PC-9 (cell line): Measurements from ENCODE around the gene LTO1. TPM values are rescaled to one million over a fixed set of nuclear protein-coding genes. Genes with fewer than 3 reads are reported as not detected.

ENCODE experiments used
- BruUV-seq: library from RNA; stranded (reverse); fragments of 400-500 nt; replicated peaks from 2 replicates; lab custom pipeline; 2021; lab: Mats Ljungman, UMichigan
- CTCF ChIA-PET: fragments of 300-600 bp; sonication (Branson Sonifier 250); formaldehyde crosslinking; loops from one replicate; lab custom pipeline; 2022; ENCODE audit warnings: antibody characterized with exemption; lab: Charles Lee
- POLR2A ChIA-PET: fragments of 300-600 bp; sonication (Branson Sonifier 250); formaldehyde crosslinking; loops from one replicate; lab custom pipeline; 2022; ENCODE audit warnings: antibody characterized with exemption; ENCODE audit not compliant: unreplicated experiment; lab: Charles Lee
- DNase-seq, 2 experiments: peaks; one replicate each; pipeline versions ENCODE4 v3.0.0 to v3.0.0-alpha.2; 2015 to 2022; ENCODE audit warnings: mixed read lengths in 1 of 2
- H2AFZ ChIP-seq: fragments of 200-600 bp; sonication (generic); 2 replicates; pipeline ENCODE4 v1.8.1; 2017; ENCODE audit warnings: antibody characterized with exemption
- H3F3A ChIP-seq: fragments of 200-600 bp; sonication (generic); 2 replicates; pipeline ENCODE4 v1.8.1; 2017; ENCODE audit warnings: antibody characterized with exemption, mild to moderate bottlenecking, low read depth; ENCODE audit not compliant: insufficient read depth
- H3K27ac ChIP-seq: fragments of 200-600 bp; sonication (generic); 2 replicates; pipeline ENCODE4 v1.6.1; 2016; ENCODE audit warnings: mixed run types
- H3K27me3 ChIP-seq: fragments of 200-600 bp; sonication (generic); 2 replicates; pipeline ENCODE4 v1.6.1; 2016; ENCODE audit warnings: low read depth, mixed run types; ENCODE audit not compliant: insufficient read depth
- H3K36me3 ChIP-seq: fragments of 200-600 bp; sonication (generic); 2 replicates; pipeline ENCODE4 v1.6.1; 2016; ENCODE audit warnings: low read depth, mixed run types
- H3K4me1 ChIP-seq: fragments of 200-600 bp; sonication (generic); replicated peaks from 2 replicates; pipeline ENCODE4 v1.6.1; 2016; ENCODE audit warnings: mixed run types; ENCODE audit not compliant: insufficient read depth
- H3K4me2 ChIP-seq: fragments of 200-600 bp; sonication (generic); 2 replicates; pipeline ENCODE4 v1.6.1; 2017; ENCODE audit warnings: mixed run types
- H3K4me3 ChIP-seq: fragments of 200-600 bp; sonication (generic); 2 replicates; pipeline ENCODE4 v1.6.1; 2016; ENCODE audit warnings: mixed run types
- H3K79me2 ChIP-seq: fragments of 200-600 bp; sonication (generic); 2 replicates; pipeline ENCODE4 v1.6.1; 2017; ENCODE audit warnings: low read depth, mixed run types
- H3K9me2 ChIP-seq: fragments of 200-600 bp; sonication (generic); 2 replicates; pipeline ENCODE4 v1.8.1; 2017; ENCODE audit warnings: mild to moderate bottlenecking; ENCODE audit not compliant: insufficient read depth
- H3K9me3 ChIP-seq: fragments of 200-600 bp; sonication (generic); 2 replicates; pipeline ENCODE4 v1.8.1; 2016; ENCODE audit warnings: low read depth; ENCODE audit not compliant: insufficient read depth
- H4K20me1 ChIP-seq: fragments of 200-600 bp; sonication (generic); 2 replicates; pipeline ENCODE4 v1.8.1; 2017; ENCODE audit not compliant: insufficient read depth
- CTCF ChIP-seq: fragments of 200-600 bp; sonication (generic); conservative IDR thresholded peaks from 2 replicates; pipeline ENCODE4 v1.6.1; 2017; ENCODE audit warnings: mixed run types, antibody characterized with exemption, mild to moderate bottlenecking, moderate library complexity
- EZH2 ChIP-seq: fragments of 200-600 bp; sonication (generic); IDR thresholded peaks from 2 replicates; pipeline ENCODE4 v1.8.0; 2017; ENCODE audit warnings: antibody characterized with exemption, low read depth
- intact Hi-C: fragments of 100-400 bp; cut with micrococcal nuclease; formaldehyde crosslinking; loops from one replicate; pipeline ENCODE4 v1.10.0; 2022; ENCODE audit not compliant: unreplicated experiment
- total RNA-seq: library from RNA; stranded (reverse); gene quantifications from 2 replicates; pipeline ENCODE4 v1.2.3, GENCODE V29; 2021

The LTO1 gene
- total RNA-seq, 1 experiment from 2014 or later = 41.1 TPM

- peak in 1 of 2 experiments; percentile 35 for DNase-seq
- Histone ChIP-seq H4K20me1 (no peaks in the 10 kb centered on the region), H2AFZ (no peak overlapping the region), H3K36me3 (no peaks in the 10 kb centered on the region), H3K9me2 (no peaks in the 10 kb centered on the region), H3F3A (peaks cover 4% of the 10 kb centered on the region; the same call in 1 of the 2 replicates), H3K9me3 (peaks cover 9% of the 10 kb centered on the region; the same call in 1 of the 2 replicates), H3K79me2 (no peaks in the 10 kb centered on the region), H3K27me3 (no peaks in the 10 kb centered on the region), H3K27ac (no peak overlapping the region), H3K4me2 (no peak overlapping the region), H3K4me1 (no peaks in the 10 kb centered on the region), H3K4me3 (no peak overlapping the region)
- intact Hi-C loops = no loop called here
- ChIA-PET CTCF (no interaction called here), POLR2A (no interaction called here)
- TF ChIP-seq CTCF (no peak), EZH2 (no peak)
- BruUV-seq = no TSS peak
These were observed 45.1 kb downstream of the LTO1 start for GRCh38 chr11:69630017-69630416.

GRCh38 chr11:69627551-69627950 is 47.6 kb downstream of the LTO1 start:
- H3K4me3 ChIP-seq = no peak overlapping the region
- H3K4me2 ChIP-seq = no peak overlapping the region
- H3K27me3 ChIP-seq = no peaks in the 10 kb centered on the region
- CTCF ChIA-PET = no interaction called here
- H3K9me2 ChIP-seq = no peaks in the 10 kb centered on the region
- H3F3A ChIP-seq = no peaks in the 10 kb centered on the region; the same call in 1 of the 2 replicates
- TF ChIP-seq EZH2 (no peak), CTCF (no peak)
- DNase-seq = no peak
- BruUV-seq = no TSS peak
- intact Hi-C loops = no loop called here
- no peak overlapping the region for H2AFZ ChIP-seq
- H3K79me2 ChIP-seq = no peaks in the 10 kb centered on the region
- H4K20me1 ChIP-seq = no peaks in the 10 kb centered on the region
- no peaks in the 10 kb centered on the region for H3K4me1 ChIP-seq
- H3K27ac ChIP-seq = no peak overlapping the region
- POLR2A ChIA-PET = no interaction called here
- no peaks in the 10 kb centered on the region for H3K36me3 ChIP-seq
- peaks cover 9% of the 10 kb centered on the region; the same call in 1 of the 2 replicates for H3K9me3 ChIP-seq

GRCh38 chr11:69625476-69625875 is 49.7 kb downstream of the LTO1 start:
- peaks cover 9% of the 10 kb centered on the region; the same call in 1 of the 2 replicates for H3K9me3 ChIP-seq
- ChIA-PET CTCF (no interaction called here), POLR2A (no interaction called here)
- no peak overlapping the region for H3K4me2 ChIP-seq
- no peak overlapping the region for H3K4me3 ChIP-seq
- H3K27me3 ChIP-seq = no peaks in the 10 kb centered on the region
- no peaks in the 10 kb centered on the region for H3K79me2 ChIP-seq
- TF ChIP-seq EZH2 (no peak), CTCF (no peak)
- H4K20me1 ChIP-seq = no peaks in the 10 kb centered on the region
- BruUV-seq = no TSS peak
- H3K9me2 ChIP-seq = no peaks in the 10 kb centered on the region
- H3K4me1 ChIP-seq = no peaks in the 10 kb centered on the region
- no peak overlapping the region for H3K27ac ChIP-seq
- no peaks in the 10 kb centered on the region; the same call in 1 of the 2 replicates for H3F3A ChIP-seq
- no peak for DNase-seq
- H2AFZ ChIP-seq = no peak overlapping the region
- intact Hi-C loops = no loop called here
- H3K36me3 ChIP-seq = no peaks in the 10 kb centered on the region
